Germinal center (tissue), 1 donor: ENCODE results near the gene NR1H4.
"Not testable (repeated sequence)": the region's sequence is repeated elsewhere in the genome, so short reads cannot be mapped to it uniquely, and the experiment has no call there.

Experiments
- DNase-seq: peaks from one replicate; pipeline ENCODE4 v3.0.0; 2012; ENCODE audit warnings: mixed read lengths, low spot score

NR1H4 gene

DNA sequence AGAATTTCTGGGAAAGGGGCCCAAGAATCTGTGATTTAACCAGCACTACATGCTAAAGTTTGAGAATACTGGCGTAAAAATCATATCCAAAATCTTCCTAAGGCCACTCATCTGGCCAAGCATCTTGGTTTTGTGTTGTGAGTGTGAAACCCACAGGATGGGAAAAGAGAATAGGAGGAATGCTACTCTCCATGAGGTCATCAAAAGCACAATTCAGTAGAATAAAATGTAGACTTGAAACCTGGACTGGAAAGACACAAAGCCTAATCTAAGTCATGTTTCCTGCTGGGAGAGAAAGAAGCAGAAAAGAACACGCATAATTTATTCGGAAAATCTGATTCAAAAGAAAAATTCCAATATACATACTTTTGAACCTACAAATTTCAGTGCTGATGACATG is 42.3 kb downstream of the NR1H4 start:
- no peak for DNase-seq

DNA sequence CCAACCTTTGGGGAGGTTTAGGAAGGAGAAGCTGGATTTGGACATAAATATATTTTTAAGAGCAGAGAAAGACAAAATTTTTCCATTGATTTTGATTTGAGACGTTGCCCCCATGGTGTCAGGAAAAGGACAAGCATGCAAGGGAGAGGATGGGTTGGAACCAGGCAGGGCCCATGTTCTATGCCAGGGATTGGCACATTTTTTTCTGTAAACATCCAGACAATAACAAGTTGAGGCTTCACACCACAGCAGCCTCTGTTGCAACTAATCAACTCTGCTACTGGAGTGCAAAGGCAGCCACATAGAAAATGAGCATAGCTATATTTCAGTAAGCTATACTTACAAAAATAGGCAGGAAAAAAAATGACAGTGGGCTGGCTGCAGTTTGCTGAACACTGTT is 44.7 kb downstream of the NR1H4 start:
- no peak for DNase-seq

- DNase-seq = no peak
Measured at GRCh38 chr12:100520048-100520769, 46.5 kb downstream of the NR1H4 start.

GRCh38 chr12:100521958-100522357 is 48.3 kb downstream of the NR1H4 start:
- DNase-seq = no peak

DNA sequence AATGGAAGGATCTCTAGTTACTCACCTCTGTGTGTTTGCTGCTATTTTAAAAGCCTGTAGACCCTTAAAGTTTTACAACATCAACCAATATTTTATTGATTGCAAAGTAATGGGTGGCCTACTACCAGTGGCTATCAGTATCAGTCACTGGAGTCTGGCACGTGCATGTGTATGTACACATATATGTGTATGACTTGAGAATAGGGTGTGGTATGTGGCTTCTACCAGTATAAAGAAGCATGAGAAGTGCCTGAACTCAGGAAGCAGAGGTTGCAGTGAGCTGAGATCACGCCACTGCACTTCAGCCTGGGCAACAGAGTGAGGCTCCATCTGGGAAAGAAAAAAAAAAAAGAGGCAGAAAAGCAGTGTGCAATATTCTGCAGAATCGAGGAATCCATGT is 54.4 kb downstream of the NR1H4 start:
- DNase-seq = no peak

- no peak for DNase-seq
Measured at GRCh38 chr12:100528471-100529127, 54.9 kb downstream of the NR1H4 start.

DNA sequence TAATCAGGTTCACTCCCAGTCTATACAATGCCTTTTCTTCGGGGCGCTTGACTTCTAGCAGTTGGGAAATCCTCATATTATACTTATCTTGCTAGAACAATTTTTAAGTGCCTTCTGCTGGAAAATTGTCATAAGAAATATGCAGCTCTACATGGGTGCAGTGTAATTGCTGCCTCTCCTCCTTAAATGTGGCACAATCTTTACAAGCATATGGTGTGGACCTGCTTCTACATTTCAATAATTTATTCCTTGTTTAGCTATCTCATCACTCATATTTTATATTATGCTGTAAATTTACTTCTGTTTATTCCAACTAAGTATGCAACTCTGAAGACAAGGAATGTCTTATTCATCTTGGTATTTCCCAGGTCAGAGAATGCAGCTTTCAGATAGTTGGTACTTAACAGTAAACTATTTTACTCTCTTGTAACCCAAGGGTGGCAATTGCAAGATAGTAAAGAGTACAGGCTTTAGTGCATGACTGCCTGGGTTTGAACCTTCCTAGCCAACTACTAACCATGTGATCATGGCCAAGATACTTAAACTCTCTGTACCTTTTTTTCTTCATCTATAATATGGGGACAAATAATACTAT is 56.2 kb downstream of the NR1H4 start:
- DNase-seq = no peak

DNA sequence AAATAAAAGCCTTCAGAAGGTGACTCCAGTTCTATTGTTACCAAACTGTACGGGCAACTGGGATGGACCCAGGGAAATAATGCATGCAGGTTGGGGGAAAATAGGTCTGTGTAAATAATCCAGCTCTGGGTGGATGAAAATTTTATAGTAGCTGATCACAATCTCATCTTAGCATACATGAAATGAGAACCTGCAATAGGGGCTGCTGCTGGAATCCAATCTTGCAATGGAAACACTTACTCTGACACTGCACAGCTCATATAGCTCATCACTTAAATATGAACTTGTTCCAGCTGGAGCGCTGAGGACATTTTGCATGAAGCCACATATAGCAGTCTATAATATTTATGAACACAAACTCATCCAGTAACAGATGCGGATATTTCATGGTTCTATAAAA is 59.7 kb downstream of the NR1H4 start:
- DNase-seq = no peak

- DNase-seq = no peak
Measured at GRCh38 chr12:100534625-100535227, 61.1 kb downstream of the NR1H4 start.

- DNase-seq = no peak
Measured at GRCh38 chr12:100539202-100539601, 65.5 kb downstream of the NR1H4 start.

- no peak for DNase-seq
Measured at GRCh38 chr12:100544165-100544564, 70.5 kb downstream of the NR1H4 start.

- no peak for DNase-seq
Measured at GRCh38 chr12:100545092-100545491, 71.4 kb downstream of the NR1H4 start.

- DNase-seq = no peak
Measured at GRCh38 chr12:100553936-100554335, 80.3 kb downstream of the NR1H4 start.

GRCh38 chr12:100554608-100555077 is 81.0 kb downstream of the NR1H4 start:
- peak; percentile 12 for DNase-seq

DNA sequence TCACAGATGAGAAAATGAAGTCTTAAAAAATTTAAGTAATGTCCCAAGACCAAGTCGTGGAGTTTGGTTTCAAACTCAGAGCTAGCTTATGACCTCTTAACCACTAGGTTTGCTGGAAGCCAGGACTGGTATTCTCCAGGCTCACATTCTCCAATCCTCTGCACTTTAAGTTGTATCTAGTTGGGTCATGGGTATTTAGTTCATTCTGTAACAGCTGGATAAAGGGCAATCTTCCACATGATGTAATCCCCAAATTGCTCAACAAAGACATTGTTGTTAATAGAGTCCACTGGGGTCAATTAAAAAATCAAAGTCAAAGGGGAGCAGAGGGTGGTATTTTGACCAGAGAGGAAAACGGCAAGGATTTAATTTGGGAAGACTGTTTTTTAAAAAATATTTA is 82.1 kb downstream of the NR1H4 start:
- DNase-seq = no peak

DNA sequence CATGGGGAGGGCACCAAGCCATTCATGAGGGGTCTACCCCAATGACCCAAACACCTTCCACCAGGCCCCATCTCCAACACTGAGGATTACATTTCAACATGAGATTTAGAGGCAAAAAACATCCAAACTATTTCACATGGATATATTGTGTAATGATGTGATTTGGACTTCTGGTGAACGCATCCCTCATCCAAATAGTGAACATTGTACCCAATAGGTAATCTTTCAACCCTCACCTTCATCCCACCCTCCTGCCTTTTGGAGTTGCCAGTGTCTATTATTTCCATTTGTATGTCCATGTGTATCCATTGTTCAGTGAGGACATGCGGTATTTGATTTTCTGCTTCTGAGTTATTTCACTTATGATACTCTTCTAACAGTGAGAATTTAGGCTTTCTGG is 83.7 kb downstream of the NR1H4 start:
- DNase-seq = no peak

GRCh38 chr12:100559261-100559660 is 85.6 kb downstream of the NR1H4 start:
- not testable (repeated sequence) for DNase-seq

GRCh38 chr12:100564090-100564489 is 90.4 kb downstream of the NR1H4 start:
- DNase-seq = no peak

- no peak for DNase-seq
Measured at GRCh38 chr12:100564905-100565467, 91.3 kb downstream of the NR1H4 start.

DNA sequence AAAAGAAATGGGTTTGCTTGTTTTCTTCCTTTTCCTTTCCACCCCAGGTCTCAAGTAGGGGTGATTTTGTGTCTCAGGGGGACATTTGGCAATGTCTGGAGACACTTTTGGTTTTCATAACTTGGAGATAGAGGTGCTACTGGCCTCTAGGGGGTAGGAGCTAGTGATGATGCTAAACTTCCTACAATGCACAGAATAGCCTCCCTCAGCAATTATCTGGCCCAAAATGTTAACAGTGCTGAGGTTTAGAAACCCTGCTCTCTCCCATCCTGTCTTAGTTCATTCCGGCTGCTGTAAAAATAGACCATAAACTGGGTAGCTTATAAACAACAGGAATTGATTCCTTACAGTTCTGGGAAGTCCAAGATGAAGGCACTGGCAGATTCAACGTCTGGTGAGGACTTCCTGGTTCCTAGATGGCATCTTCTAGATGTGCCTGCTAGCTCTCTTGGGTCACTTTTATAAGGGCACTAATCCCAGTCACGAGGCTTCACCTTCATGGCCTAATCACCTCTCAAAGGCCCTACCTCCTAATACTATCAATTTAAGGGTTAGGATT is 92.4 kb downstream of the NR1H4 start:
- DNase-seq = no peak

DNA sequence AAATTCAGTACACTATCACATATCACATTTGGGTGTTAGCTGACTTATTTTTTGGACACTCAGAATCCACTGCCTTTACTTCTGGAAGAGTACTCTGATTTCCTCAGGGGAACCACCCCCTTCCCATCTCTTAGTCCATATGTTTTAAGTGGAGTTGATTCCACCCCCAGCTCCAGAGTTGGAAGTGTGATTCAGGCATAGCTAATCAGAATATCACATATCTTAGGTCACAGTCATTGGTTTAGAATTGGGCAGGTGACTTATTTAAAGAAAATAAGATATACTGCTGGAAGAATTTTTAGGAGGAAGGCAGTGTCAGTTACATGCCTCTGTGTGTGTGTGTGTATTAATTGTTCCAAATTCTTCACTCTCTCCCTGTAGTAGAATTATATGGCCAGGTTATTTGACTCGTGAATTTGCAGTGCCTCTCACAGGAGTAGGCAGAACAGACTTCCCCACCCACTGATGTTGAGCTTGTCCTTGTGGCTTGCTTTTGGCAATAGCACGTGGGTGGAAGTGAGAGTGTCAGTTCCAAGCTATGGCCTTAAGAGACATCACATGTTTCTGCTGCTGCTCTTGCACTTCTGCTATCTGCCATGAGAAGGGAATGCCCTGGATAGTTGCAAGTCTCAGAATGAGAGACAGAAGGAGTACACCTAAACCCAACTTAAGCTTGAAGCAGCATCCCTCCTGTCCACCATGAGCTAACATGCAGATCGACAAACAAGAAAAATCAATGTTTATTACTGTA is 93.4 kb downstream of the NR1H4 start:
- DNase-seq = no peak

- DNase-seq = no peak
Measured at GRCh38 chr12:100567945-100568344, 94.3 kb downstream of the NR1H4 start.
